A549 (cell line): Measurements from ENCODE around the gene TRDN. TPM values are rescaled to one million over a fixed set of nuclear protein-coding genes. Genes with fewer than 3 reads are reported as not detected.

Source experiments
- ATAC-seq, 2 experiments: fragments of 200-7000 bp in 1 of 2; fragments of >200 bp in 1 of 2; cut with Nextera tagmentation in 1 of 2; cut with Tn5 transposase in 1 of 2; 3 replicates each; pipeline versions ENCODE4 v1.8.0 to v1.9.1; 2018 to 2020; ENCODE audit warnings: mild to moderate bottlenecking in 1 of 2, moderate library complexity in 1 of 2
- CTCF ChIA-PET: fragments of 300-600 bp; sonication (Branson Sonifier 250); formaldehyde crosslinking; extraction: SDS; loops from one replicate; lab custom pipeline; 2021; ENCODE audit warnings: antibody characterized with exemption, inconsistent platforms; lab: Yijun Ruan, JAX
- POLR2A ChIA-PET: fragments of 350-600 bp; formaldehyde crosslinking; extraction: SDS; loops from one replicate; lab custom pipeline; 2021; ENCODE audit warnings: antibody characterized with exemption, inconsistent platforms; lab: Yijun Ruan, JAX
- DNase-seq, 2 experiments: peaks; one replicate each; pipeline versions ENCODE4 v3.0.0 to v3.0.0-alpha.2; 2011 to 2016; ENCODE audit warnings: low read depth in 1 of 2, low spot score in 1 of 2
- FAIRE-seq: peaks from 2 replicates; lab custom pipeline; 2011; peaks lifted over from hg19 to GRCh38; lab: Jason Lieb, UNC
- H3K27ac ChIP-seq, 2 experiments: fragments of >200 bp; sonication (Bioruptor Twin); formaldehyde crosslinking; 3 replicates each; pipeline ENCODE4 v1.5.1; 2016 to 2017
- H3K4me1 ChIP-seq: fragments of >200 bp; sonication (Bioruptor Twin); formaldehyde crosslinking; 3 replicates; pipeline ENCODE4 v1.6.1; 2016
- H3K4me2 ChIP-seq: fragments of >200 bp; sonication (Bioruptor Twin); formaldehyde crosslinking; 3 replicates; pipeline ENCODE4 v1.6.1; 2016
- H3K4me3 ChIP-seq: fragments of >200 bp; sonication (Bioruptor Twin); formaldehyde crosslinking; 3 replicates; pipeline ENCODE4 v1.5.1; 2016
- H3K9me3 ChIP-seq: fragments of >200 bp; sonication (Bioruptor Twin); formaldehyde crosslinking; 3 replicates; pipeline ENCODE4 v1.6.1; 2016
- BCL3 ChIP-seq: fragments of >200 bp; sonication (Bioruptor Twin); formaldehyde crosslinking; IDR thresholded peaks from 3 replicates; pipeline ENCODE4 v1.6.1; 2016
- BHLHE40 ChIP-seq: IDR thresholded peaks from 2 replicates; pipeline ENCODE4 v1.6.1; 2012; ENCODE audit warnings: low read depth, low read length, inconsistent platforms
- E2F6 ChIP-seq: IDR thresholded peaks from 2 replicates; pipeline ENCODE4 v1.6.1; 2012; ENCODE audit warnings: low read depth, borderline replicate concordance
- ELK1 ChIP-seq: fragments of 150-350 bp; IDR thresholded peaks from 2 replicates; pipeline ENCODE4 v1.6.1; 2014; ENCODE audit warnings: low read depth, mild to moderate bottlenecking, low read length
- EP300 ChIP-seq, 2 experiments: fragments of >200 bp; sonication (Bioruptor Twin); formaldehyde crosslinking; IDR thresholded peaks; 2 replicates in 1 of 2; 3 replicates in 1 of 2; pipeline ENCODE4 v1.6.1; 2016 to 2017
- FOSL2 ChIP-seq, 2 experiments: fragments of 450-650 bp in 1 of 2; fragments of >200 bp in 1 of 2; sonication (Bioruptor Twin) in 1 of 2; formaldehyde crosslinking; IDR thresholded peaks; 2 replicates each; pipeline versions ENCODE4 v1.5.0 to v1.6.1; 2016 to 2020; ENCODE audit warnings: mild to moderate bottlenecking in 1 of 2, moderate library complexity in 1 of 2
- GATA3 ChIP-seq: IDR thresholded peaks from 2 replicates; pipeline ENCODE4 v1.6.1; 2012; ENCODE audit warnings: borderline replicate concordance
- HOXB5 ChIP-seq: fragments of 250-450 bp; sonication (Bioruptor Pico); IDR thresholded peaks from 2 replicates; pipeline ENCODE4 v1.5.0; 2020; ENCODE audit warnings: mild to moderate bottlenecking, moderate library complexity
- MAX ChIP-seq: IDR thresholded peaks from 2 replicates; pipeline ENCODE4 v1.6.1; 2012
- MAZ ChIP-seq: fragments of 150-350 bp; IDR thresholded peaks from 2 replicates; pipeline ENCODE4 v1.6.1; 2014; ENCODE audit warnings: antibody characterized with exemption, low read depth, low read length, borderline replicate concordance
- NPAS2 ChIP-seq: fragments of 250-450 bp; sonication (Bioruptor Pico); IDR thresholded peaks from 2 replicates; pipeline ENCODE4 v1.8.0; 2022; ENCODE audit warnings: mild to moderate bottlenecking, moderate library complexity, borderline replicate concordance
- PBX3 ChIP-seq: IDR thresholded peaks from 2 replicates; pipeline ENCODE4 v1.6.1; 2012
- PHF8 ChIP-seq: fragments of 200-600 bp; sonication (generic); IDR thresholded peaks from 2 replicates; pipeline ENCODE4 v1.6.1; 2016; ENCODE audit warnings: low read depth, mild to moderate bottlenecking, antibody characterized with exemption, moderate library complexity, borderline replicate concordance
- POLR2A ChIP-seq: IDR thresholded peaks from 2 replicates; pipeline ENCODE4 v1.6.1; 2012; ENCODE audit warnings: mild to moderate bottlenecking, low read length
- POLR2AphosphoS2 ChIP-seq: conservative IDR thresholded peaks from 2 replicates; pipeline ENCODE4 v1.6.1; 2012; ENCODE audit warnings: low read length, improper control_type of control experiment, inconsistent platforms
- RAD21 ChIP-seq, 2 experiments: fragments of >200 bp in 1 of 2; sonication (Bioruptor Twin) in 1 of 2; formaldehyde crosslinking in 1 of 2; IDR thresholded peaks in 1 of 2; conservative IDR thresholded peaks in 1 of 2; 2 replicates in 1 of 2; 3 replicates in 1 of 2; pipeline ENCODE4 v1.6.1; 2012 to 2018; ENCODE audit warnings: inconsistent platforms in 1 of 2
- RNF2 ChIP-seq: fragments of 200-600 bp; sonication (generic); IDR thresholded peaks from 2 replicates; pipeline ENCODE4 v1.6.1; 2016; ENCODE audit warnings: low read depth, mild to moderate bottlenecking, antibody characterized with exemption, moderate library complexity, borderline replicate concordance
- SMC3 ChIP-seq: fragments of >200 bp; sonication (Bioruptor Twin); formaldehyde crosslinking; IDR thresholded peaks from 3 replicates; pipeline ENCODE4 v1.6.1; 2018; ENCODE audit warnings: inconsistent platforms
- TP53 ChIP-seq: fragments of 250-450 bp; sonication (Bioruptor Pico); IDR thresholded peaks from 2 replicates; pipeline ENCODE4 v1.5.0; 2021; ENCODE audit warnings: mild to moderate bottlenecking, moderate library complexity
- WGBS: methylation state at CpG from one replicate; pipeline ENCODE4 v1.1.6; 2017; ENCODE audit errors: missing lambda C conversion rate; 5-methylcytosine and 5-hydroxymethylcytosine counted together
- polyA plus RNA-seq, 4 experiments: library from polyadenylated mRNA; depleted of rRNA in 3 of 4; stranded (reverse); fragments of >200 nt; fragmentation: RNase III in 1 of 4; extraction: RNeasy Plus Mini Kit Qiagen cat#74134 plus additional on column Dnase treatment in 1 of 4; gene quantifications; 2 replicates in 3 of 4; 3 replicates in 1 of 4; pipeline ENCODE4 v1.2.3, GENCODE V29; 2011 to 2017
- TF ChIP-seq, protein P1 (sequence below): fragments of 250-450 bp; sonication (Bioruptor Pico); IDR thresholded peaks from 2 replicates; pipeline ENCODE4 v1.5.0; 2020; ENCODE audit warnings: low read depth, mild to moderate bottlenecking, moderate library complexity
- TF ChIP-seq, protein P2 (sequence below): fragments of >200 bp; sonication (Bioruptor Twin); formaldehyde crosslinking; IDR thresholded peaks from 2 replicates; pipeline ENCODE4 v1.6.1; 2016
- TF ChIP-seq, protein P3 (sequence below): fragments of 200-600 bp; sonication (generic); IDR thresholded peaks from 2 replicates; pipeline ENCODE4 v1.6.1; 2016; ENCODE audit warnings: antibody characterized with exemption, mild to moderate bottlenecking, moderate library complexity

The TRDN gene
- polyA plus RNA-seq, 2 of the 4 experiments (the other 2 are of a cell fraction), result not detected

DNA sequence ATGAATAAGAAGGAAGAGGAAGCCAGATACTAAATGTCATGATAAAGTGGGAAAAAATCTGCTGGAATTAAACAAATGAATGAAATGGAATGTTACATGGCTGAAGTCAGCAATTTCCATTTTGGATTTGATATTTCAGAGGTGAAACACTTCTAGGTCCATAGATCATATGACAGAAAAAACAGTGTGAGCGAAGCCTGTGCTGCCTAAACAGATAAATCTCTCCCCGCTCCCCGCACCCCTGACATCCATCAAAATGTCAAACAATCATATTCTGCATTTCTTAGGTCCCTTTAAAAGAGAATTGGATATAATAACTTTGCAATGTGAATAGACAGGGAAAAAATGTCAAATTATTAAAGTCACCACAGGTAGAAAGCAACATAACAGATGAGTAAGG lies 26.0 kb upstream of the TRDN start:
- Histone ChIP-seq H3K4me2 (no peak overlapping the region), H3K9me3 (no peaks in the 10 kb centered on the region), H3K27ac (no peak overlapping the region), H3K4me1 (no peaks in the 10 kb centered on the region), H3K4me3 (no peak overlapping the region)
- WGBS, result 23% methylated on average over 3 of the region's 3 CpGs
- ChIA-PET CTCF (no interaction called here), POLR2A (no interaction called here)
- DNase-seq (no peak), ATAC-seq (no peak), FAIRE-seq (no peak)
- TF ChIP-seq RAD21 (conservative IDR thresholded peaks at IDR 0.05 in 1 of 2, IDR thresholded peaks at IDR 0.05 in 1 of 2), result no peak
- TF ChIP-seq RNF2, result no peak
- no peak for TF ChIP-seq POLR2A
- no peak for TF ChIP-seq ELK1
- no peak for TF ChIP-seq PHF8
- no peak for TF ChIP-seq GATA3
- no peak for TF ChIP-seq POLR2AphosphoS2
- no peak for TF ChIP-seq BCL3
- TF ChIP-seq, protein P1, sequence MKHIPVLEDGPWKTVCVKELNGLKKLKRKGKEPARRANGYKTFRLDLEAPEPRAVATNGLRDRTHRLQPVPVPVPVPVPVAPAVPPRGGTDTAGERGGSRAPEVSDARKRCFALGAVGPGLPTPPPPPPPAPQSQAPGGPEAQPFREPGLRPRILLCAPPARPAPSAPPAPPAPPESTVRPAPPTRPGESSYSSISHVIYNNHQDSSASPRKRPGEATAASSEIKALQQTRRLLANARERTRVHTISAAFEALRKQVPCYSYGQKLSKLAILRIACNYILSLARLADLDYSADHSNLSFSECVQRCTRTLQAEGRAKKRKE (CRISPR knock-in tag), result no peak
- TF ChIP-seq, protein P2, sequence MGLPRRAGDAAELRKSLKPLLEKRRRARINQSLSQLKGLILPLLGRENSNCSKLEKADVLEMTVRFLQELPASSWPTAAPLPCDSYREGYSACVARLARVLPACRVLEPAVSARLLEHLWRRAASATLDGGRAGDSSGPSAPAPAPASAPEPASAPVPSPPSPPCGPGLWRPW, result no peak
- TF ChIP-seq TP53, result no peak
- TF ChIP-seq MAX, result no peak

DNA sequence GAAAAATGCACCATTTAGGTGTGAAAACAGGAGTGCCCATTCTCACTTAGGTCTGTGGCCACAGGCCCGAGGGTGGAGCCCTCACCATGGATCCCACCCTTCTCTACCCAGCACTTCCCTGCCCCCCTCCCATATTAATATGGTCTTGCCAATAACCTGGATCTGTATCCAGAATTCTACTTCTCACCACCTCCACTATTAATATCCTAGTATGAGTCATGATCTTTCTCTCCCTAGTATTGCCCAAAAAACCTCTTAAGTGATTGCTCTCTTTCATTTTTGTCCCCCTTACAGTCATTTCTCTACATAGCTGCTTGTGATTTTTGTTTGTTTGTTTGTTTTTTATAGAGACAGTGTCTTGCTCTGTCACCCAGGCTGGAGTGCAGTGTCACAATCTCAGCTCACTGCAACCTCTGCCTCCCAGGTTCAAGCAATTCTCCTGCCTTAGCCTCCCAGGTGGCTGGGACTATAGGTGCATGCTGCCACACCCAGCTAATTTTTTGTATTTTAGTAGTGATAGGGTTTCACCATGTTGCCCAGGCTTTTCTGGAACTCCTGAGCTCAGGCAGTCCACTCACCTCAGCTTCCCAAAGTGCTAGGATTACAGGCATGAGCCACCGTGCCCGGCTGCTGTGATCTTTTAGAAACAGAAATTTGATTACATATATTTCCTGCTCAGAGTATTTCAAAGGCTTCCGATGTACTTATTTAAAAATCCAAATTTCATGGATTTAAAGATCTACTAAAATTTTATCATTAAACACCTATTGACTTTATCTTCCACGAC lies 24.5 kb upstream of the TRDN start:
- FAIRE-seq (no peak), ATAC-seq (no peak)
- WGBS, result 53% methylated on average over 5 of the region's 5 CpGs
- TF ChIP-seq NPAS2 (CRISPR knock-in tag) (no peak), MAZ (no peak), RNF2 (no peak), ELK1 (no peak), BHLHE40 (no peak), FOSL2 (IDR thresholded peaks at IDR 0.05) (no peak), FOSL2 (CRISPR knock-in tag; IDR thresholded peaks at IDR 0.05) (no peak), HOXB5 (CRISPR knock-in tag) (no peak), E2F6 (no peak), SMC3 (no peak), PHF8 (no peak), EP300 (IDR thresholded peaks at IDR 0.05) (no peak), BCL3 (no peak), POLR2AphosphoS2 (no peak), PBX3 (no peak)
- TF ChIP-seq, protein P3, sequence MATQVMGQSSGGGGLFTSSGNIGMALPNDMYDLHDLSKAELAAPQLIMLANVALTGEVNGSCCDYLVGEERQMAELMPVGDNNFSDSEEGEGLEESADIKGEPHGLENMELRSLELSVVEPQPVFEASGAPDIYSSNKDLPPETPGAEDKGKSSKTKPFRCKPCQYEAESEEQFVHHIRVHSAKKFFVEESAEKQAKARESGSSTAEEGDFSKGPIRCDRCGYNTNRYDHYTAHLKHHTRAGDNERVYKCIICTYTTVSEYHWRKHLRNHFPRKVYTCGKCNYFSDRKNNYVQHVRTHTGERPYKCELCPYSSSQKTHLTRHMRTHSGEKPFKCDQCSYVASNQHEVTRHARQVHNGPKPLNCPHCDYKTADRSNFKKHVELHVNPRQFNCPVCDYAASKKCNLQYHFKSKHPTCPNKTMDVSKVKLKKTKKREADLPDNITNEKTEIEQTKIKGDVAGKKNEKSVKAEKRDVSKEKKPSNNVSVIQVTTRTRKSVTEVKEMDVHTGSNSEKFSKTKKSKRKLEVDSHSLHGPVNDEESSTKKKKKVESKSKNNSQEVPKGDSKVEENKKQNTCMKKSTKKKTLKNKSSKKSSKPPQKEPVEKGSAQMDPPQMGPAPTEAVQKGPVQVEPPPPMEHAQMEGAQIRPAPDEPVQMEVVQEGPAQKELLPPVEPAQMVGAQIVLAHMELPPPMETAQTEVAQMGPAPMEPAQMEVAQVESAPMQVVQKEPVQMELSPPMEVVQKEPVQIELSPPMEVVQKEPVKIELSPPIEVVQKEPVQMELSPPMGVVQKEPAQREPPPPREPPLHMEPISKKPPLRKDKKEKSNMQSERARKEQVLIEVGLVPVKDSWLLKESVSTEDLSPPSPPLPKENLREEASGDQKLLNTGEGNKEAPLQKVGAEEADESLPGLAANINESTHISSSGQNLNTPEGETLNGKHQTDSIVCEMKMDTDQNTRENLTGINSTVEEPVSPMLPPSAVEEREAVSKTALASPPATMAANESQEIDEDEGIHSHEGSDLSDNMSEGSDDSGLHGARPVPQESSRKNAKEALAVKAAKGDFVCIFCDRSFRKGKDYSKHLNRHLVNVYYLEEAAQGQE, result no peak

More for the DNA sequence above, 24.5 kb upstream of the TRDN start:
- no peaks in the 10 kb centered on the region for H3K9me3 ChIP-seq
- H3K27ac ChIP-seq, result no peak overlapping the region
- ChIA-PET CTCF (no interaction called here), POLR2A (no interaction called here)
- no peak overlapping the region for H3K4me2 ChIP-seq
- DNase-seq, result no peak
- H3K4me3 ChIP-seq, result no peak overlapping the region
- no peaks in the 10 kb centered on the region for H3K4me1 ChIP-seq
